HEK293 (cell line): Measurements from ENCODE around the gene EVI5.

Experiments
- CTCF ChIP-seq: fragments of 450-650 bp; formaldehyde crosslinking; IDR thresholded peaks from 2 replicates; pipeline ENCODE4 v1.5.1; 2016; ENCODE audit warnings: missing biosample characterization, missing genetic modification characterization
- REST ChIP-seq: fragments of 450-650 bp; formaldehyde crosslinking; IDR thresholded peaks from 2 replicates; pipeline ENCODE4 v1.5.1; 2016; ENCODE audit warnings: missing biosample characterization, missing genetic modification characterization
- SETDB1 ChIP-seq: IDR thresholded peaks from one replicate; pipeline ENCODE4 v1.6.1; 2017; ENCODE audit warnings: mild to moderate bottlenecking, low read length, moderate library complexity, mixed read lengths; ENCODE audit not compliant: insufficient read length
- ZNF513 ChIP-seq: fragments of 450-650 bp; IDR thresholded peaks from 2 replicates; pipeline ENCODE4 v1.5.1; 2018; ENCODE audit warnings: missing biosample characterization, missing genetic modification characterization

- TF ChIP-seq CTCF (tag by site-specific recombination) (no peak), ZNF513 (tag by site-specific recombination) (no peak), SETDB1 (no peak), REST (tag by site-specific recombination) (no peak)
Measured at GRCh38 chr1:92832537-92833114, 47.7 kb upstream of the EVI5 start.
